OCI-LY7 (cell line): Measurements from ENCODE around the gene TUFM. TPM values are rescaled to one million over a fixed set of nuclear protein-coding genes. Genes with fewer than 3 reads are reported as not detected.
A peak's percentile ranks its signal among the peaks of the same experiment; 100 is the strongest.

Experiments used
- BruUV-seq: library from RNA; stranded (reverse); fragments of 400-500 nt; replicated peaks from 2 replicates; lab custom pipeline; 2021; lab: Mats Ljungman, UMichigan
- CTCF ChIA-PET: fragments of 300-600 bp; sonication (Branson Sonifier 250); formaldehyde crosslinking; loops from one replicate; lab custom pipeline; 2022; ENCODE audit warnings: antibody characterized with exemption; ENCODE audit not compliant: unreplicated experiment; lab: Charles Lee
- POLR2A ChIA-PET: fragments of 300-600 bp; sonication (Branson Sonifier 250); formaldehyde crosslinking; loops from one replicate; lab custom pipeline; 2022; ENCODE audit warnings: antibody characterized with exemption; lab: Charles Lee
- DNase-seq: peaks from one replicate; pipeline ENCODE4 v3.0.0-alpha.2; 2015; ENCODE audit warnings: low spot score
- H2AFZ ChIP-seq: fragments of 200-600 bp; sonication (generic), shearing (Covaris generic); 2 replicates; pipeline ENCODE4 v1.6.1; 2014; ENCODE audit warnings: mild to moderate bottlenecking, antibody characterized with exemption, low read length, moderate library complexity
- H3K27ac ChIP-seq: fragments of 200-600 bp; sonication (generic); 2 replicates; pipeline ENCODE4 v1.5.1; 2014; ENCODE audit warnings: mixed run types, low read depth, mild to moderate bottlenecking, moderate library complexity, low read length, inconsistent platforms; ENCODE audit not compliant: poor library complexity, severe bottlenecking
- H3K36me3 ChIP-seq: fragments of 200-600 bp; sonication (generic); 2 replicates; pipeline ENCODE4 v1.6.1; 2014; ENCODE audit warnings: mild to moderate bottlenecking, antibody characterized with exemption, low read length, moderate library complexity, mixed read lengths; ENCODE audit not compliant: insufficient read depth
- H3K4me1 ChIP-seq: fragments of 200-600 bp; sonication (generic); 2 replicates; pipeline ENCODE4 v1.5.1; 2014; ENCODE audit warnings: mild to moderate bottlenecking, low read length; ENCODE audit not compliant: insufficient read depth, poor library complexity, severe bottlenecking
- H3K4me2 ChIP-seq: fragments of 200-600 bp; sonication (generic); 2 replicates; pipeline ENCODE4 v1.6.1; 2014; ENCODE audit warnings: mild to moderate bottlenecking, low read length
- H3K4me3 ChIP-seq: fragments of 200-600 bp; sonication (generic); 2 replicates; pipeline ENCODE4 v1.5.1; 2014; ENCODE audit warnings: mild to moderate bottlenecking, low read depth, low read length; ENCODE audit not compliant: poor library complexity, severe bottlenecking
- H3K79me2 ChIP-seq: fragments of 200-600 bp; sonication (generic); 2 replicates; pipeline ENCODE4 v1.6.1; 2016; ENCODE audit warnings: low read depth, mild to moderate bottlenecking, low read length, moderate library complexity, mixed read lengths; ENCODE audit not compliant: insufficient read depth
- H3K9me2 ChIP-seq: fragments of 200-600 bp; sonication (generic); 2 replicates; pipeline ENCODE4 v1.6.1; 2016; ENCODE audit warnings: mild to moderate bottlenecking, low read length, mixed read lengths; ENCODE audit not compliant: insufficient read depth
- H3K9me3 ChIP-seq: fragments of 200-600 bp; sonication (generic); 2 replicates; pipeline ENCODE4 v1.6.1; 2014; ENCODE audit warnings: mild to moderate bottlenecking, mixed run types, low read length, mixed read lengths
- H4K20me1 ChIP-seq: fragments of 200-600 bp; sonication (generic); 2 replicates; pipeline ENCODE4 v1.6.1; 2014; ENCODE audit warnings: mild to moderate bottlenecking, antibody characterized with exemption, low read length, moderate library complexity, mixed read lengths; ENCODE audit not compliant: insufficient read depth
- EZH2phosphoT487 ChIP-seq: fragments of 200-600 bp; sonication (generic); IDR thresholded peaks from 2 replicates; pipeline ENCODE4 v1.6.1; 2018; ENCODE audit warnings: low read depth, borderline replicate concordance, mild to moderate bottlenecking, mixed run types, antibody characterized with exemption, low read length, moderate library complexity, mixed read lengths
- intact Hi-C: fragments of 100-400 bp; cut with micrococcal nuclease; formaldehyde crosslinking; loops from one replicate; pipeline ENCODE4 v1.10.0; 2022; ENCODE audit not compliant: unreplicated experiment
- total RNA-seq, 2 experiments: library from RNA; depleted of rRNA in 1 of 2; stranded (reverse); fragments of >200 nt in 1 of 2; shearing (Covaris generic) in 1 of 2; gene quantifications; 2 replicates each; pipeline ENCODE4 v1.2.3, GENCODE V29; 2014 to 2022
- TF ChIP-seq, protein P1 (sequence below): fragments of 200-600 bp; sonication (generic); conservative IDR thresholded peaks from 2 replicates; pipeline ENCODE4 v1.5.1; 2014; ENCODE audit warnings: mild to moderate bottlenecking, antibody characterized with exemption, low read length, moderate library complexity, mixed read lengths

The TUFM gene
- total RNA-seq, 2 experiments from 2014 or later, result 184 to 211 TPM

DNA sequence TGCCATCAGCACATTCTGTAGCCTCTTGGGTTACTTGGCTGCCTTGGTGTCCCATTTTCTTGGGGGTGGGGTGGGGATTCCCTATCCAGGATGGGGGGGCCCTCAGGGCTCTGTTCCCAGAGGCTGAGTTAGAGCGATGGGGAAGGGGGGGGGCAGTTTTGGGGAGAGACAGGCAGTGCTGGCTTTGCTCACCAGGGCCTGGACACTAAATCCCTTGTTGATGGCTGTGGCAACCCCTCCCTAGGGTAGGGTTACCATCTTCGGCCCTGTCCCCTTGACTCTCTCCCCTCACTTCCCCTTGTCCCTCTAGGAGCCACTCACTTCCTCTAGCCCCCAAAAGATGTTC, 31.5 kb upstream of the TUFM start:
- Histone ChIP-seq H4K20me1 (no peaks in the 10 kb centered on the region), H3K79me2 (peaks cover 6% of the 10 kb centered on the region; the same call in 1 of the 2 replicates), H3K36me3 (peaks cover 21% of the 10 kb centered on the region), H3K4me2 (peak overlapping the region; percentile 92; the same call in 1 of the 2 replicates), H3K9me3 (no peaks in the 10 kb centered on the region), H3K9me2 (no peaks in the 10 kb centered on the region), H3K4me1 (peaks cover 24% of the 10 kb centered on the region), H3K27ac (no peak overlapping the region), H2AFZ (no peak overlapping the region), H3K4me3 (no peak overlapping the region)
- intact Hi-C loops, result loop anchor here (10.0 kb wide), 1 partner anchor 1877 kb away; no protein-coding TSS in a partner anchor
- no TSS peak for BruUV-seq
- ChIA-PET CTCF (no interaction called here), POLR2A (interaction anchor here (0.6 kb wide), 1 partner anchor 15 kb away, joined by 6 read pairs; no protein-coding TSS in a partner anchor)
- DNase-seq, result no peak
- TF ChIP-seq, protein P1, sequence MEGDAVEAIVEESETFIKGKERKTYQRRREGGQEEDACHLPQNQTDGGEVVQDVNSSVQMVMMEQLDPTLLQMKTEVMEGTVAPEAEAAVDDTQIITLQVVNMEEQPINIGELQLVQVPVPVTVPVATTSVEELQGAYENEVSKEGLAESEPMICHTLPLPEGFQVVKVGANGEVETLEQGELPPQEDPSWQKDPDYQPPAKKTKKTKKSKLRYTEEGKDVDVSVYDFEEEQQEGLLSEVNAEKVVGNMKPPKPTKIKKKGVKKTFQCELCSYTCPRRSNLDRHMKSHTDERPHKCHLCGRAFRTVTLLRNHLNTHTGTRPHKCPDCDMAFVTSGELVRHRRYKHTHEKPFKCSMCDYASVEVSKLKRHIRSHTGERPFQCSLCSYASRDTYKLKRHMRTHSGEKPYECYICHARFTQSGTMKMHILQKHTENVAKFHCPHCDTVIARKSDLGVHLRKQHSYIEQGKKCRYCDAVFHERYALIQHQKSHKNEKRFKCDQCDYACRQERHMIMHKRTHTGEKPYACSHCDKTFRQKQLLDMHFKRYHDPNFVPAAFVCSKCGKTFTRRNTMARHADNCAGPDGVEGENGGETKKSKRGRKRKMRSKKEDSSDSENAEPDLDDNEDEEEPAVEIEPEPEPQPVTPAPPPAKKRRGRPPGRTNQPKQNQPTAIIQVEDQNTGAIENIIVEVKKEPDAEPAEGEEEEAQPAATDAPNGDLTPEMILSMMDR, result no peak
- no peak for TF ChIP-seq EZH2phosphoT487

GRCh38 chr16:28876973-28877654, 31.0 kb upstream of the TUFM start:
- Histone ChIP-seq H3K9me2 (no peaks in the 10 kb centered on the region), H3K4me1 (peaks cover 24% of the 10 kb centered on the region), H3K9me3 (no peaks in the 10 kb centered on the region), H4K20me1 (no peaks in the 10 kb centered on the region), H3K79me2 (peaks cover 6% of the 10 kb centered on the region; the same call in 1 of the 2 replicates), H3K36me3 (peaks cover 26% of the 10 kb centered on the region), H3K4me3 (no peak overlapping the region), H3K27ac (peak overlapping the region; percentile 13), H2AFZ (no peak overlapping the region), H3K4me2 (no peak overlapping the region)
- BruUV-seq, result no TSS peak
- POLR2A ChIA-PET, result interaction anchor here (0.6 to 0.7 kb wide), 2 partner anchors 14 to 70 kb away, joined by 3 to 6 read pairs; no protein-coding TSS in a partner anchor
- TF ChIP-seq, protein P1, result no peak
- no peak for DNase-seq
- intact Hi-C loops, result loop anchor here (10.0 kb wide), 1 partner anchor 1878 kb away; no protein-coding TSS in a partner anchor
- CTCF ChIA-PET, result no interaction called here
